Heart left ventricle (tissue), 16 donors: ENCODE results near the gene ASB1. TPM values are rescaled to one million over a fixed set of nuclear protein-coding genes. Genes with fewer than 3 reads are reported as not detected.

Experiments
- ATAC-seq, 4 donors: fragments of 200-7000 bp; cut with Tn5 transposase; one replicate each; pipeline ENCODE4 v1.9.1; 2020 to 2022; ENCODE audit warnings: moderate library complexity in 4 of 4, mild to moderate bottlenecking in 3 of 4, moderate number of reproducible peaks in 1 of 4
- DNase-seq, 5 donors: peaks; one replicate each; pipeline ENCODE4 v3.0.0-alpha.2; 2020
- H3K27ac ChIP-seq, 12 donors: fragments of 200-600 bp; sonication (generic) in 4 of 12; one replicate each; pipeline versions ENCODE4 v1.5.0 to v1.8.0; 2016 to 2022; ENCODE audit warnings: mild to moderate bottlenecking in 2 of 12
- H3K27me3 ChIP-seq, 9 donors: fragments of 200-600 bp; sonication (generic) in 2 of 9; one replicate each; pipeline versions ENCODE4 v1.5.1 to v1.8.0; 2016 to 2022; ENCODE audit warnings: mild to moderate bottlenecking in 3 of 9
- H3K36me3 ChIP-seq, 9 donors: fragments of 200-600 bp; sonication (generic) in 2 of 9; one replicate each; pipeline versions ENCODE4 v1.5.0 to v1.8.0; 2018 to 2022; ENCODE audit warnings: mild to moderate bottlenecking in 2 of 9
- H3K4me1 ChIP-seq, 12 donors: fragments of 200-600 bp; sonication (generic) in 4 of 12; one replicate each; pipeline versions ENCODE4 v1.5.0 to v1.8.0; 2016 to 2022; ENCODE audit warnings: mild to moderate bottlenecking in 3 of 12
- H3K4me3 ChIP-seq, 12 donors: fragments of 200-600 bp; sonication (generic) in 4 of 12; one replicate each; pipeline versions ENCODE4 v1.5.0 to v1.8.0; 2017 to 2022; ENCODE audit warnings: mild to moderate bottlenecking in 9 of 12, moderate library complexity in 4 of 12
- H3K9me3 ChIP-seq, 12 donors: fragments of 200-600 bp; sonication (generic) in 4 of 12; one replicate each; pipeline versions ENCODE4 v1.5.0 to v1.8.0; 2016 to 2022; ENCODE audit warnings: mild to moderate bottlenecking in 1 of 12
- CTCF ChIP-seq, 12 donors: fragments of 200-600 bp; sonication (generic) in 4 of 12; IDR thresholded peaks; one replicate each; pipeline versions ENCODE4 v1.5.0 to v1.8.0; 2018 to 2022; ENCODE audit warnings: antibody characterized with exemption in 12 of 12, mild to moderate bottlenecking in 5 of 12
- POLR2A ChIP-seq, 2 donors: fragments of 450-650 bp; IDR thresholded peaks; one replicate each; pipeline ENCODE4 v1.6.1; 2017; ENCODE audit warnings: antibody characterized with exemption in 2 of 2, mild to moderate bottlenecking in 2 of 2, moderate library complexity in 2 of 2
- whole genome bisulfite sequencing, 4 donors: extraction: QIAGEN DNeasy Blood & Tissue Kit in 2 of 4; methylation state at CpG; one replicate each; pipeline versions ENCODE4 v1.1.5 to v1.1.7; 2013 to 2018; 5-methylcytosine and 5-hydroxymethylcytosine counted together
- intact Hi-C, 10 donors: fragments of 100-400 bp; cut with DNase I; formaldehyde crosslinking; loops; one replicate each; pipeline versions ENCODE4 v1.11.1 to v1.14.2; 2022
- polyA plus RNA-seq, 2 donors: library from polyadenylated mRNA; stranded (reverse); fragments of 200-250 nt; gene quantifications; one replicate each; pipeline ENCODE4 v1.2.3, GENCODE V29; 2013
- total RNA-seq, 9 donors: library from RNA; depleted of rRNA in 2 of 9; stranded (reverse); fragments of >200 nt in 2 of 9; fragmentation: NEBNext Ultra II Directional in 3 of 9; extraction: Animal tissue kit (Norgen Biotek cat#: 25700) in 3 of 9; gene quantifications; one replicate each; pipeline versions ENCODE4 v1.1.0 to v1.2.4, GENCODE V29; 2016 to 2023
- donor health status: ischemic (EF 13 %, LVEDD 7.1; RV severe dilation, severe dysfunction).
- donor health status: healthy with polysubstance abuse.
- donor health status: DM: no; HTN: yes; CAD: no.
- donor health status: DM: no; HTN: no; CAD: no.
- donor health status: ischemic (EF 25% LVEDD 6.9; RV normal size, moderate dysfunction).
- donor health status: ischemic (EF 25% LVEDD 5.7; RV mildly dilated, moderate dysfunction).
- donor health status: healthy.
- donor health status: DM: yes; HTN: yes; CAD: no.
- donor health status: ischemic (EF 35%, LVEDD 5.7; RV mildly dilated, moderate dysfunction).
- donor health status: nonischemic (EF 11% LVEDD 7.7; RV severe dilation, severe dysfunction).
- donor health status: DM: yes; HTN: yes; CAD: no.
- donor health status: PGD.
- donor health status: ischemic (EF 29% LVEDD 5.4; RV normal size, mild dysfunction).
- donor health status: nonischemic (EF 23%, LVEDD 6.1; RV moderate dilation, normal function).

Gene ASB1
- total and polyA plus RNA-seq, 11 donors = 31.8 to 57.5 (median 46.7) TPM

- Histone ChIP-seq H3K27me3 (no peaks in the 10 kb centered on the region), H3K27ac (no peak overlapping the region), H3K36me3 (peaks cover 0 to 55% (median 40%) of the 10 kb centered on the region in 9 donors), H3K9me3 (peaks cover 0 to 14% (median 0%) of the 10 kb centered on the region in 12 donors), H3K4me1 (peaks cover 0 to 19% (median 3%) of the 10 kb centered on the region in 12 donors), H3K4me3 (no peak overlapping the region)
- intact Hi-C loops = no loop called here
- TF ChIP-seq CTCF (IDR thresholded peaks at IDR 0.05) (no peak), POLR2A (IDR thresholded peaks at IDR 0.05) (no peak)
- ATAC-seq (no peak), DNase-seq (no peak)
- 92 to 96% (median 93%) methylated on average over 14 of the region's 14 CpGs for WGBS, 4 donors
Observed at GRCh38 chr2:238433300-238433915, 6.7 kb downstream of the ASB1 start.

GRCh38 chr2:238433941-238434845, 7.5 kb downstream of the ASB1 start:
- ATAC-seq (no peak), DNase-seq (no peak)
- Histone ChIP-seq H3K4me3 (no peak overlapping the region), H3K9me3 (peaks cover 0 to 14% (median 0%) of the 10 kb centered on the region in 12 donors), H3K27me3 (no peaks in the 10 kb centered on the region), H3K27ac (no peak overlapping the region), H3K36me3 (peaks cover 0 to 57% (median 40%) of the 10 kb centered on the region in 9 donors), H3K4me1 (peaks cover 0 to 19% (median 7%) of the 10 kb centered on the region in 12 donors)
- WGBS, 4 donors = 92 to 93% (median 93%) methylated on average over 13 of the region's 13 CpGs
- intact Hi-C loops = no loop called here
- TF ChIP-seq CTCF (IDR thresholded peaks at IDR 0.05) (no peak), POLR2A (IDR thresholded peaks at IDR 0.05) (no peak)

- DNase-seq (no peak), ATAC-seq (no peak)
- intact Hi-C loops = no loop called here
- Histone ChIP-seq H3K27me3 (no peaks in the 10 kb centered on the region), H3K4me1 (peaks cover 0 to 24% (median 13%) of the 10 kb centered on the region in 12 donors), H3K36me3 (peaks cover 0 to 57% (median 38%) of the 10 kb centered on the region in 9 donors), H3K27ac (no peak overlapping the region), H3K4me3 (no peak overlapping the region), H3K9me3 (peaks cover 0 to 14% (median 0%) of the 10 kb centered on the region in 12 donors)
- TF ChIP-seq CTCF (IDR thresholded peaks at IDR 0.05) = no peak
- no peak for TF ChIP-seq POLR2A (IDR thresholded peaks at IDR 0.05)
- 92 to 94% (median 92%) methylated on average over 17 to 24 of the region's 24 CpGs for WGBS, 4 donors
Observed at GRCh38 chr2:238434846-238435751, 8.4 kb downstream of the ASB1 start.
